ENCODE results near the gene FAM216B. TPM values are rescaled to one million over a fixed set of nuclear protein-coding genes. Genes with fewer than 3 reads are reported as not detected.

The FAM216B gene
- total and polyA plus RNA-seq, 2 experiments from 2014 or later: not detected

GRCh38 chr13:42780044-42780443 is 1.3 kb upstream of the FAM216B start:
- no peaks in the 10 kb centered on the region for H3K4me1 ChIP-seq (ENCODE audit: low read depth)
- no peaks in the 10 kb centered on the region for H3K9me3 ChIP-seq (ENCODE audit: low read depth)
- no peak for DNase-seq (ENCODE audit: low read depth in 1 of 2, low spot score in 1 of 2)
- H3K36me3 ChIP-seq: no peaks in the 10 kb centered on the region
- TF ChIP-seq CTCF (IDR thresholded peaks at IDR 0.05; ENCODE audit: low read depth, low read length): no peak
- H3K27ac ChIP-seq: no peak overlapping the region
- no peak overlapping the region for H3K4me3 ChIP-seq
- no peaks in the 10 kb centered on the region for H3K27me3 ChIP-seq

GRCh38 chr13:42786715-42787114 is 5.3 kb downstream of the FAM216B start:
- no peaks in the 10 kb centered on the region for H3K36me3 ChIP-seq
- no peak overlapping the region for H3K4me3 ChIP-seq
- peak in 1 of 2 donors; percentile 5 for DNase-seq (ENCODE audit: low read depth in 1 of 2, low spot score in 1 of 2)
- no peaks in the 10 kb centered on the region for H3K27me3 ChIP-seq
- no peak overlapping the region for H3K27ac ChIP-seq
- no peaks in the 10 kb centered on the region for H3K9me3 ChIP-seq (ENCODE audit: low read depth)
- no peaks in the 10 kb centered on the region for H3K4me1 ChIP-seq (ENCODE audit: low read depth)
- TF ChIP-seq CTCF (IDR thresholded peaks at IDR 0.05; ENCODE audit: low read depth, low read length): no peak

- TF ChIP-seq CTCF (IDR thresholded peaks at IDR 0.05; ENCODE audit: low read depth, low read length): no peak
Measured at GRCh38 chr13:42788601-42789000, 7.2 kb downstream of the FAM216B start.

GRCh38 chr13:42792154-42792553 is 10.8 kb downstream of the FAM216B start:
- Histone ChIP-seq H3K27ac (no peak overlapping the region), H3K27me3 (no peaks in the 10 kb centered on the region), H3K36me3 (no peaks in the 10 kb centered on the region), H3K4me3 (no peak overlapping the region), H3K9me3 (ENCODE audit: low read depth) (no peaks in the 10 kb centered on the region), H3K4me1 (ENCODE audit: low read depth) (no peaks in the 10 kb centered on the region)
- no peak for DNase-seq (ENCODE audit: low read depth in 1 of 2, low spot score in 1 of 2)
- no peak for TF ChIP-seq CTCF (IDR thresholded peaks at IDR 0.05; ENCODE audit: low read depth, low read length)

More at GRCh38 chr13:42788601-42789000, 7.2 kb downstream of the FAM216B start:
- no peaks in the 10 kb centered on the region for H3K36me3 ChIP-seq
- no peaks in the 10 kb centered on the region for H3K27me3 ChIP-seq
- no peaks in the 10 kb centered on the region for H3K4me1 ChIP-seq (ENCODE audit: low read depth)
- no peak overlapping the region for H3K4me3 ChIP-seq
- H3K9me3 ChIP-seq (ENCODE audit: low read depth): no peaks in the 10 kb centered on the region
- H3K27ac ChIP-seq: no peak overlapping the region
- no peak for DNase-seq (ENCODE audit: low read depth in 1 of 2, low spot score in 1 of 2)

GRCh38 chr13:42794577-42795275 is 13.3 kb downstream of the FAM216B start:
- H3K36me3 ChIP-seq: no peaks in the 10 kb centered on the region
- peak in 1 of 2 donors; percentile 35 for DNase-seq (ENCODE audit: low read depth in 1 of 2, low spot score in 1 of 2)
- H3K4me3 ChIP-seq: no peak overlapping the region
- no peak overlapping the region for H3K27ac ChIP-seq
- no peaks in the 10 kb centered on the region for H3K4me1 ChIP-seq (ENCODE audit: low read depth)
- H3K27me3 ChIP-seq: no peaks in the 10 kb centered on the region
- no peak for TF ChIP-seq CTCF (IDR thresholded peaks at IDR 0.05; ENCODE audit: low read depth, low read length)
- no peaks in the 10 kb centered on the region for H3K9me3 ChIP-seq (ENCODE audit: low read depth)
